Liver (tissue), 9 donors: ENCODE data around the gene NR4A3. TPM values are rescaled to one million over a fixed set of nuclear protein-coding genes. Genes with fewer than 3 reads are reported as not detected.
"Not testable (repeated sequence)": the region's sequence is repeated elsewhere in the genome, so short reads cannot be mapped to it uniquely, and the experiment has no call there.

Experiments used
- DNase-seq: peaks from one replicate; pipeline ENCODE4 v3.0.0-alpha.2; 2017; ENCODE audit warnings: low spot score
- H3K27ac ChIP-seq, 2 donors: one replicate each; pipeline ENCODE4 v1.7.0; 2013; ENCODE audit warnings: inconsistent platforms in 2 of 2, low read length in 2 of 2, control low read depth in 1 of 2, low read depth in 1 of 2, mild to moderate bottlenecking in 1 of 2
- H3K27me3 ChIP-seq, 4 donors: one replicate each; pipeline versions ENCODE4 v1.6.1 to v1.7.0; 2013; ENCODE audit warnings: low read length in 3 of 4, inconsistent platforms in 1 of 4, mild to moderate bottlenecking in 1 of 4, moderate library complexity in 1 of 4; ENCODE audit not compliant: control insufficient read depth in 4 of 4, insufficient read depth in 4 of 4
- H3K36me3 ChIP-seq, 4 donors: one replicate each; pipeline versions ENCODE4 v1.6.1 to v1.7.0; 2013; ENCODE audit warnings: low read length in 3 of 4, mild to moderate bottlenecking in 3 of 4, low read depth in 1 of 4, moderate library complexity in 1 of 4; ENCODE audit not compliant: control insufficient read depth in 4 of 4, insufficient read depth in 3 of 4
- H3K4me1 ChIP-seq, 4 donors: one replicate each; pipeline versions ENCODE4 v1.6.1 to v1.7.0; 2013; ENCODE audit warnings: low read length in 3 of 4, mild to moderate bottlenecking in 3 of 4, moderate library complexity in 1 of 4; ENCODE audit not compliant: control insufficient read depth in 4 of 4, insufficient read depth in 4 of 4
- H3K4me3 ChIP-seq, 3 donors: one replicate each; pipeline versions ENCODE4 v1.6.1 to v1.7.0; 2013; ENCODE audit warnings: low read length in 3 of 3, control low read depth in 1 of 3, low read depth in 1 of 3, mild to moderate bottlenecking in 1 of 3
- H3K9ac ChIP-seq, 2 donors: one replicate each; pipeline ENCODE4 v1.7.0; 2013; ENCODE audit warnings: low read length in 2 of 2, mild to moderate bottlenecking in 2 of 2, moderate library complexity in 2 of 2, control low read depth in 1 of 2, low read depth in 1 of 2
- H3K9me3 ChIP-seq, 4 donors: one replicate each; pipeline versions ENCODE4 v1.6.1 to v1.7.0; 2013; ENCODE audit warnings: low read length in 3 of 4; ENCODE audit not compliant: control insufficient read depth in 4 of 4
- EGR1 ChIP-seq, 2 donors: IDR thresholded peaks; 2 replicates each; pipeline ENCODE4 v1.6.1; 2016 to 2018; ENCODE audit warnings: antibody characterized with exemption in 2 of 2, low read depth in 2 of 2
- FOXA1 ChIP-seq: IDR thresholded peaks from 2 replicates; pipeline ENCODE4 v1.6.1; 2016; ENCODE audit warnings: antibody characterized with exemption
- FOXA2 ChIP-seq: IDR thresholded peaks from 2 replicates; pipeline ENCODE4 v1.6.1; 2016; ENCODE audit warnings: antibody characterized with exemption
- GABPA ChIP-seq, 2 donors: IDR thresholded peaks in 1 of 2; conservative IDR thresholded peaks in 1 of 2; 2 replicates each; pipeline ENCODE4 v1.6.1; 2016; ENCODE audit warnings: antibody characterized with exemption in 2 of 2, mild to moderate bottlenecking in 1 of 2, moderate library complexity in 1 of 2
- HNF4A ChIP-seq, 2 donors: conservative IDR thresholded peaks; 2 replicates each; pipeline ENCODE4 v1.6.1; 2016; ENCODE audit warnings: antibody characterized with exemption in 2 of 2, mild to moderate bottlenecking in 2 of 2
- JUND ChIP-seq, 2 donors: IDR thresholded peaks; 2 replicates each; pipeline ENCODE4 v1.6.1; 2016; ENCODE audit warnings: antibody characterized with exemption in 2 of 2
- NR2F2 ChIP-seq: IDR thresholded peaks from 2 replicates; pipeline ENCODE4 v1.6.1; 2016; ENCODE audit warnings: antibody characterized with exemption
- RAD21 ChIP-seq, 2 donors: IDR thresholded peaks; 2 replicates each; pipeline ENCODE4 v1.6.1; 2016; ENCODE audit warnings: antibody characterized with exemption in 2 of 2, mild to moderate bottlenecking in 2 of 2
- RXRA ChIP-seq, 2 donors: IDR thresholded peaks; 2 replicates each; pipeline ENCODE4 v1.6.1; 2017 to 2018; ENCODE audit warnings: antibody characterized with exemption in 2 of 2, mild to moderate bottlenecking in 1 of 2
- SP1 ChIP-seq: IDR thresholded peaks from 2 replicates; pipeline ENCODE4 v1.6.1; 2018; ENCODE audit warnings: antibody characterized with exemption, mild to moderate bottlenecking
- TAF1 ChIP-seq: conservative IDR thresholded peaks from 2 replicates; pipeline ENCODE4 v1.6.1; 2016; ENCODE audit warnings: antibody characterized with exemption, mild to moderate bottlenecking
- YY1 ChIP-seq: IDR thresholded peaks from 2 replicates; pipeline ENCODE4 v1.6.1; 2016; ENCODE audit warnings: antibody characterized with exemption, mild to moderate bottlenecking
- WGBS: extraction: QIAGEN DNeasy Blood & Tissue Kit; methylation state at CpG from one replicate; pipeline ENCODE4 v1.1.7; 2013; 5-methylcytosine and 5-hydroxymethylcytosine counted together
- polyA plus RNA-seq, 2 donors: library from polyadenylated mRNA; stranded (reverse) in 1 of 2; unstranded in 1 of 2; fragments of 200-250 nt in 1 of 2; fragments of >200 nt in 1 of 2; fragmentation: Nextera tagmentation in 1 of 2; extraction: Ambion mirVana in 1 of 2; gene quantifications; one replicate each; pipeline versions ENCODE4 v1.2.1 to v1.2.3, GENCODE V29; 2013 to 2015
- total RNA-seq, 2 donors: library from RNA; depleted of rRNA; stranded (reverse); fragments of >200 nt; gene quantifications; one replicate each; pipeline ENCODE4 v1.2.3, GENCODE V29; 2014
- TF ChIP-seq, protein P1 (sequence below): IDR thresholded peaks from 2 replicates; pipeline ENCODE4 v1.6.1; 2016; ENCODE audit warnings: antibody characterized with exemption
- TF ChIP-seq, protein P2 (sequence below): IDR thresholded peaks from 2 replicates; pipeline ENCODE4 v1.6.1; 2016; ENCODE audit warnings: antibody characterized with exemption, mild to moderate bottlenecking
- TF ChIP-seq, protein P3 (sequence below): IDR thresholded peaks from 2 replicates; pipeline ENCODE4 v1.6.1; 2016; ENCODE audit warnings: antibody characterized with exemption
- donor health status: healthy.
- donor health status: healthy.
- donor health status: healthy.
- donor health status: healthy.
- donor health status: healthy.

Gene NR4A3
- total and polyA plus RNA-seq, 4 donors: 0.02 to 0.14 (median 0.09) TPM

DNA sequence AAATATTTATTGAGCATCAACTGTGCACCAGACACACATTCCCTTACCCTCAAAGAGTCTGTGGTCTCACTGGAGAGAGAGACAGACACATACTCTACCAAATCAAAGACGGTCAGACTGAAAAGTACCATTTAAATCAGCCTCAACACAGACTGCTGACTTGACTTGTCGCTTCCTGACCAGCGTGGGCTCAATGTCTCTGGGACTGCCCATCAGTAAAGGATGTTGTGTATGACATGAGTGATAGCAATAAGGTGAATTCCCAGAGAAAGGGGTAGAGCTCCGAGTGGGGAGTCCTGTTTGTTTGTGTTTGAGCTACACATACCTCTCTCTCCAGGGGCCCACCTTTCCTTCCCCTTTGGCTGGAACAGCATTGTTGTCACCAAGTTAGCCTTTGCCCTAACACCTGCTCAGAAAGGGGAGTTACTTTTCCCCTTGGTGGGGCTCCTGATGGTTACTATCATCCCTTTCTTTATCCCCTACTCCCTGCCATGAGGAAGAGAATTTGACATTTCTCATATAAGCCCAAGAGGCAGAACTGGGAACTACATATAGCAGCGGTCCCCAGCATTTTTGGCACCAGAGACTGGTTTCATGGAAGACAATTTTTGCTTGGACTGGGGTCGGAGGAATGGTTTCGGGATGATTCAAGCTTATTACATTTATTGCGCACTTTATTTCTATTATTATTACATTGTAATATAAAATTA, 33.9 kb downstream of the NR4A3 start:
- TF ChIP-seq TAF1 (no peak), EGR1 (IDR thresholded peaks at IDR 0.05; ENCODE audit: low read depth in 2 of 2) (no peak), HNF4A (conservative IDR thresholded peaks at IDR 0.05) (no peak), NR2F2 (no peak), FOXA1 (no peak), SP1 (no peak), JUND (IDR thresholded peaks at IDR 0.05) (no peak), RXRA (IDR thresholded peaks at IDR 0.05) (no peak), FOXA2 (no peak), RAD21 (IDR thresholded peaks at IDR 0.05) (no peak)
- TF ChIP-seq, protein P1, sequence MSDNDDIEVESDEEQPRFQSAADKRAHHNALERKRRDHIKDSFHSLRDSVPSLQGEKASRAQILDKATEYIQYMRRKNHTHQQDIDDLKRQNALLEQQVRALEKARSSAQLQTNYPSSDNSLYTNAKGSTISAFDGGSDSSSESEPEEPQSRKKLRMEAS: no peak
- TF ChIP-seq, protein P2, sequence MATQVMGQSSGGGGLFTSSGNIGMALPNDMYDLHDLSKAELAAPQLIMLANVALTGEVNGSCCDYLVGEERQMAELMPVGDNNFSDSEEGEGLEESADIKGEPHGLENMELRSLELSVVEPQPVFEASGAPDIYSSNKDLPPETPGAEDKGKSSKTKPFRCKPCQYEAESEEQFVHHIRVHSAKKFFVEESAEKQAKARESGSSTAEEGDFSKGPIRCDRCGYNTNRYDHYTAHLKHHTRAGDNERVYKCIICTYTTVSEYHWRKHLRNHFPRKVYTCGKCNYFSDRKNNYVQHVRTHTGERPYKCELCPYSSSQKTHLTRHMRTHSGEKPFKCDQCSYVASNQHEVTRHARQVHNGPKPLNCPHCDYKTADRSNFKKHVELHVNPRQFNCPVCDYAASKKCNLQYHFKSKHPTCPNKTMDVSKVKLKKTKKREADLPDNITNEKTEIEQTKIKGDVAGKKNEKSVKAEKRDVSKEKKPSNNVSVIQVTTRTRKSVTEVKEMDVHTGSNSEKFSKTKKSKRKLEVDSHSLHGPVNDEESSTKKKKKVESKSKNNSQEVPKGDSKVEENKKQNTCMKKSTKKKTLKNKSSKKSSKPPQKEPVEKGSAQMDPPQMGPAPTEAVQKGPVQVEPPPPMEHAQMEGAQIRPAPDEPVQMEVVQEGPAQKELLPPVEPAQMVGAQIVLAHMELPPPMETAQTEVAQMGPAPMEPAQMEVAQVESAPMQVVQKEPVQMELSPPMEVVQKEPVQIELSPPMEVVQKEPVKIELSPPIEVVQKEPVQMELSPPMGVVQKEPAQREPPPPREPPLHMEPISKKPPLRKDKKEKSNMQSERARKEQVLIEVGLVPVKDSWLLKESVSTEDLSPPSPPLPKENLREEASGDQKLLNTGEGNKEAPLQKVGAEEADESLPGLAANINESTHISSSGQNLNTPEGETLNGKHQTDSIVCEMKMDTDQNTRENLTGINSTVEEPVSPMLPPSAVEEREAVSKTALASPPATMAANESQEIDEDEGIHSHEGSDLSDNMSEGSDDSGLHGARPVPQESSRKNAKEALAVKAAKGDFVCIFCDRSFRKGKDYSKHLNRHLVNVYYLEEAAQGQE: no peak
- Histone ChIP-seq H3K36me3 (no peaks in the 10 kb centered on the region), H3K4me1 (no peaks in the 10 kb centered on the region), H3K9me3 (no peaks in the 10 kb centered on the region), H3K9ac (no peak overlapping the region), H3K27ac (no peak overlapping the region), H3K27me3 (no peaks in the 10 kb centered on the region), H3K4me3 (no peak overlapping the region)
- 86% methylated on average over 8 of the region's 8 CpGs for WGBS
- DNase-seq: no peak

DNA sequence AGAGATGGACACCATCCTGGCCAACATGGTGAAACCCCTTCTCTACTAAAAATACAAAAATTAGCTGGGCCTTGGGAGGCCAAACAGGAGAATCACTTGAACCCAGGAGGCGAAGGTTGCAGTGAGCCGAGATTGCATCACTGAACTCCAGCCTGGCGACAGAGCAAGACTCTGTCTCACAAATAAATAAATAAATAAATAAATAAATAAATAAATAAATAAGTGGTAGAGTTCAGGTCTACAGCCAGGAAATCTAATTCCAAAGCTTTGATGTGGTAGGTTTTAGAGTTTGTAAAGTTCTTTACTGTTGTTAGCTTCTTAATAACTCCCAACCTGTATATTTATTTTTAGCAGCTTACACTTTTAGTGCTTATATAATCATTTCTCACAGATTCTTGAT, 35.9 kb downstream of the NR4A3 start:
- H3K4me1 ChIP-seq, DNase-seq, H3K4me3 ChIP-seq, H3K36me3 ChIP-seq, H3K27me3 ChIP-seq, H3K27ac ChIP-seq, H3K9me3 ChIP-seq, H3K9ac ChIP-seq: not testable (repeated sequence)
- WGBS: 97% methylated on average over 3 of the region's 3 CpGs

DNA sequence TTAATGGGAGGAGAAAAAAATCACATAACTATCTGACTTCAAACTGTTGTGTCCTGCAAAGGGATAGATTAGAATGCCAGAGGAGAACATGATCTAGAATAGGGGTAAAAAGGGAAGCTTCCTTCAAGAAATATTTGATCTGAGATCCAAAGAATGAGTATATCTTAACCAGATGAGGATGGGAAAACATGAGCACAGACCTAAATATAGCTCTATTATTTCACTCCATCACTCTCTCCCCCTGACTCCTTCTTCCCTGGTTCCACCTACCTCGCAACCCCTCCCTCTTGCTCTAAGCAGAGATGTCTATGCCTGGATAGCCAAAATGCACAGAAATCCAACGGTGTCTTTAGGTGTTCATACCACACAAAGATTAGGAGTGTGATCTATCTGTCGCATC, 36.4 kb downstream of the NR4A3 start:
- Histone ChIP-seq H3K9me3 (no peaks in the 10 kb centered on the region), H3K4me3 (no peak overlapping the region), H3K27me3 (no peaks in the 10 kb centered on the region), H3K4me1 (no peaks in the 10 kb centered on the region), H3K9ac (no peak overlapping the region), H3K27ac (no peak overlapping the region), H3K36me3 (peaks cover 0 to 2% (median 0%) of the 10 kb centered on the region in 4 donors)
- DNase-seq: no peak
- TF ChIP-seq, protein P2: no peak
- TF ChIP-seq RAD21 (IDR thresholded peaks at IDR 0.05) (no peak), NR2F2 (no peak), GABPA (IDR thresholded peaks at IDR 0.05 in 1 of 2, conservative IDR thresholded peaks at IDR 0.05 in 1 of 2) (no peak), SP1 (no peak), TAF1 (no peak), YY1 (no peak), JUND (IDR thresholded peaks at IDR 0.05) (no peak)
- TF ChIP-seq, protein P3, sequence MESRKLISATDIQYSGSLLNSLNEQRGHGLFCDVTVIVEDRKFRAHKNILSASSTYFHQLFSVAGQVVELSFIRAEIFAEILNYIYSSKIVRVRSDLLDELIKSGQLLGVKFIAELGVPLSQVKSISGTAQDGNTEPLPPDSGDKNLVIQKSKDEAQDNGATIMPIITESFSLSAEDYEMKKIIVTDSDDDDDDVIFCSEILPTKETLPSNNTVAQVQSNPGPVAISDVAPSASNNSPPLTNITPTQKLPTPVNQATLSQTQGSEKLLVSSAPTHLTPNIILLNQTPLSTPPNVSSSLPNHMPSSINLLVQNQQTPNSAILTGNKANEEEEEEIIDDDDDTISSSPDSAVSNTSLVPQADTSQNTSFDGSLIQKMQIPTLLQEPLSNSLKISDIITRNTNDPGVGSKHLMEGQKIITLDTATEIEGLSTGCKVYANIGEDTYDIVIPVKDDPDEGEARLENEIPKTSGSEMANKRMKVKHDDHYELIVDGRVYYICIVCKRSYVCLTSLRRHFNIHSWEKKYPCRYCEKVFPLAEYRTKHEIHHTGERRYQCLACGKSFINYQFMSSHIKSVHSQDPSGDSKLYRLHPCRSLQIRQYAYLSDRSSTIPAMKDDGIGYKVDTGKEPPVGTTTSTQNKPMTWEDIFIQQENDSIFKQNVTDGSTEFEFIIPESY: no peak
- TF ChIP-seq, protein P1: no peak
- WGBS: 93% methylated on average over 3 of the region's 3 CpGs
